Mesenchymal stem cell (in vitro differentiated cells and primary cell): ENCODE results near the gene POLR2F.

Experiments
- DNase-seq: peaks from one replicate; pipeline ENCODE4 v3.0.0-alpha.2; 2013
- H2AFZ ChIP-seq: one replicate; pipeline ENCODE4 v1.6.1; 2013; ENCODE audit warnings: low read depth, mild to moderate bottlenecking, control low read depth, inconsistent platforms, low read length, moderate library complexity
- H2AK5ac ChIP-seq: 2 replicates; pipeline ENCODE4 v1.6.1; 2013; ENCODE audit warnings: low read length, moderate library complexity, mild to moderate bottlenecking, inconsistent platforms; ENCODE audit not compliant: severe bottlenecking
- H2BK120ac ChIP-seq: one replicate; pipeline ENCODE4 v1.6.1; 2013; ENCODE audit warnings: low read depth, mild to moderate bottlenecking, inconsistent platforms, low read length, moderate library complexity
- H2BK12ac ChIP-seq, 2 experiments: one replicate each; pipeline ENCODE4 v1.6.1; 2013; ENCODE audit warnings: inconsistent platforms in 2 of 2, low read length in 2 of 2, mild to moderate bottlenecking in 2 of 2, moderate library complexity in 2 of 2, control low read depth in 1 of 2
- H2BK15ac ChIP-seq: one replicate; pipeline ENCODE4 v1.6.1; 2013; ENCODE audit warnings: mild to moderate bottlenecking, low read depth, inconsistent platforms; ENCODE audit not compliant: poor library complexity, severe bottlenecking
- H2BK5ac ChIP-seq: 2 replicates; pipeline ENCODE4 v1.6.1; 2013; ENCODE audit warnings: low read depth, mild to moderate bottlenecking, low read length, control low read depth, inconsistent platforms; ENCODE audit not compliant: poor library complexity, severe bottlenecking
- H3K14ac ChIP-seq, 2 experiments: one replicate each; pipeline ENCODE4 v1.6.1; 2013; ENCODE audit warnings: inconsistent platforms in 2 of 2, low read length in 2 of 2, control low read depth in 1 of 2, mild to moderate bottlenecking in 1 of 2, moderate library complexity in 1 of 2
- H3K18ac ChIP-seq, 2 experiments: one replicate each; pipeline ENCODE4 v1.6.1; 2013; ENCODE audit warnings: inconsistent platforms in 2 of 2, low read length in 2 of 2, control low read depth in 1 of 2, low read depth in 1 of 2, mild to moderate bottlenecking in 1 of 2
- H3K23ac ChIP-seq, 2 experiments: one replicate each; pipeline ENCODE4 v1.6.1; 2013; ENCODE audit warnings: inconsistent platforms in 2 of 2, low read length in 2 of 2, mild to moderate bottlenecking in 2 of 2, moderate library complexity in 2 of 2, control low read depth in 1 of 2
- H3K27ac ChIP-seq: 2 replicates; pipeline ENCODE4 v1.5.1; 2013; ENCODE audit warnings: mild to moderate bottlenecking, moderate library complexity, low read length, control low read depth, inconsistent platforms; ENCODE audit not compliant: poor library complexity, severe bottlenecking
- H3K27me3 ChIP-seq, 2 experiments: 2 replicates each; pipeline versions ENCODE4 v1.6.1 to v1.7.0; 2013; ENCODE audit warnings: low read length in 2 of 2, mild to moderate bottlenecking in 2 of 2, moderate library complexity in 2 of 2, control low read depth in 1 of 2, inconsistent platforms in 1 of 2; ENCODE audit not compliant: control insufficient read depth in 1 of 2, insufficient read depth in 1 of 2
- H3K36me3 ChIP-seq, 2 experiments: 2 replicates each; pipeline versions ENCODE4 v1.6.1 to v1.7.0; 2013; ENCODE audit warnings: low read length in 2 of 2, control low read depth in 1 of 2, inconsistent platforms in 1 of 2, low read depth in 1 of 2, mild to moderate bottlenecking in 1 of 2; ENCODE audit not compliant: insufficient read depth in 2 of 2, control insufficient read depth in 1 of 2
- H3K4ac ChIP-seq, 2 experiments: one replicate each; pipeline ENCODE4 v1.6.1; 2013; ENCODE audit warnings: inconsistent platforms in 2 of 2, low read length in 2 of 2, mild to moderate bottlenecking in 2 of 2, moderate library complexity in 2 of 2, control low read depth in 1 of 2, low read depth in 1 of 2
- H3K4me1 ChIP-seq: 2 replicates; pipeline ENCODE4 v1.6.1; 2013; ENCODE audit warnings: low read depth, low read length, control low read depth; ENCODE audit not compliant: control insufficient read depth, insufficient read depth
- H3K4me2 ChIP-seq: 2 replicates; pipeline ENCODE4 v1.6.1; 2013; ENCODE audit warnings: low read length, mild to moderate bottlenecking, inconsistent platforms; ENCODE audit not compliant: poor library complexity, severe bottlenecking
- H3K4me3 ChIP-seq, 2 experiments: 2 replicates each; pipeline versions ENCODE4 v1.5.1 to v1.7.0; 2013; ENCODE audit warnings: low read length in 2 of 2, mild to moderate bottlenecking in 2 of 2, control low read depth in 1 of 2, low read depth in 1 of 2; ENCODE audit not compliant: insufficient read depth in 1 of 2
- H3K79me1 ChIP-seq: replicated peaks from 2 replicates; pipeline ENCODE4 v1.6.1; 2013; ENCODE audit warnings: mild to moderate bottlenecking, control low read depth, low read length, inconsistent platforms; ENCODE audit not compliant: poor library complexity, severe bottlenecking
- H3K9ac ChIP-seq: 2 replicates; pipeline ENCODE4 v1.7.0; 2013; ENCODE audit warnings: mild to moderate bottlenecking, low read length, moderate library complexity
- H3K9me3 ChIP-seq: 2 replicates; pipeline ENCODE4 v1.7.0; 2013; ENCODE audit warnings: mild to moderate bottlenecking, low read length; ENCODE audit not compliant: control insufficient read depth
- H4K8ac ChIP-seq: one replicate; pipeline ENCODE4 v1.6.1; 2013; ENCODE audit warnings: inconsistent platforms, mild to moderate bottlenecking, low read length, moderate library complexity
- H4K91ac ChIP-seq: one replicate; pipeline ENCODE4 v1.6.1; 2013; ENCODE audit warnings: mild to moderate bottlenecking, low read length, inconsistent platforms
- WGBS: methylation state at CpG from one replicate; pipeline ENCODE4 v1.1.7; 2013; ENCODE audit warnings: mixed read lengths; 5-methylcytosine and 5-hydroxymethylcytosine counted together

Gene POLR2F

DNA sequence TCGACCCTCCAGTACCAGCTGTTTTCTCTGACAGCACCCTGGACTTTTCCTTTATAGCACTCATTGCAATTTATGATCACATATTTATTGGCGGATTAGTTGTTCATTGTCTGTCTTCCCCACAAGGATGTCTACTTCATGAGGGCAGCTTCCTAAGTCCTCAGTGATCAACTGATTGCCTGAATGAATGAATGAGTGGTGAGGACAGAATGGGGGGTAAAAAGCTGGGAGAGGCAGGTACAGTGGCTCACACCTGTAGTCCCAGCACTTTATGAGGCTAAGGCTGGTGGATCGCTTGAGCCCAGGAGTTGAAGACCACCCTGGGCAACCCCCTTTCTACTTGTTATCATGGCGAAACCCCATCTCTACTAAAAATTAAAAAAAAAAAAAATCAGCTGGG lies 42.0 kb downstream of the POLR2F start:
- Histone ChIP-seq H3K36me3 (no peaks in the 10 kb centered on the region), H3K4me3 (no peak overlapping the region), H3K9me3 (no peaks in the 10 kb centered on the region), H2BK15ac (no peak overlapping the region), H3K27ac (no peak overlapping the region), H3K27me3 (peaks cover 18 to 35% of the 10 kb centered on the region in 2 experiments), H2AK5ac (no peak overlapping the region), H3K9ac (no peak overlapping the region), H3K23ac (no peak overlapping the region), H2AFZ (no peak overlapping the region), H4K8ac (no peak overlapping the region), H3K4ac (no peak overlapping the region), H4K91ac (no peak overlapping the region), H3K4me1 (peaks cover 11% of the 10 kb centered on the region), H2BK120ac (no peak overlapping the region), H3K18ac (no peak overlapping the region), H2BK12ac (no peak overlapping the region), H3K14ac (no peak overlapping the region), H3K4me2 (no peak overlapping the region), H2BK5ac (no peak overlapping the region), H3K79me1 (no peaks in the 10 kb centered on the region)
- 71% methylated on average over 2 of the region's 4 CpGs for WGBS
- DNase-seq = no peak

DNA sequence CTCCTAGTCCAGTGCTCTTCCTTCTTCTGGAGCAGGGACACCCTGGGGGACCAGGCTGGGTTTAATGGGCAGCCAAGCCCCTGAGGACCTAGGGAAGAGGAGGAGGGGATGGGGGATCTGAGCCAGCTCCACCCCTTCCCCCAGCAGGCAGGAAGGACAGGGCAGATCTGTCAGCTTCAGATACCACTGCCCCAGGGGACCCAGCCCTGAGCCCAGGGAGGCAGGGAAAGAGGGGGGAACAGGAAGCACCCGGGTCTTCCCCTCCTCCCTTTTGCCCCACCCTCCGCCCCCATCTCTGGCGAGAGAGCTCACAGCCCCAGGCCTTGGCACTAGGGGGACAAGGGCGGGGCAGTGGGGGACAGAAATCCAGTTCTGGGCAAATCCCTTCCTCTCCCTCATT lies 42.6 kb downstream of the POLR2F start:
- no peak overlapping the region for H2AK5ac ChIP-seq
- H3K4me3 ChIP-seq = no peak overlapping the region
- H3K14ac ChIP-seq = no peak overlapping the region
- no peak overlapping the region for H2BK12ac ChIP-seq
- H3K36me3 ChIP-seq = no peaks in the 10 kb centered on the region
- H3K9me3 ChIP-seq = no peaks in the 10 kb centered on the region
- peaks cover 20 to 35% of the 10 kb centered on the region in 2 experiments for H3K27me3 ChIP-seq
- no peak overlapping the region for H3K4ac ChIP-seq
- no peak for DNase-seq
- H2BK15ac ChIP-seq = no peak overlapping the region
- no peak overlapping the region for H4K91ac ChIP-seq
- H3K4me1 ChIP-seq = peaks cover 11% of the 10 kb centered on the region
- no peak overlapping the region for H3K23ac ChIP-seq
- H3K9ac ChIP-seq = no peak overlapping the region
- H3K18ac ChIP-seq = no peak overlapping the region
- no peak overlapping the region for H2BK5ac ChIP-seq
- no peak overlapping the region for H3K4me2 ChIP-seq
- H4K8ac ChIP-seq = peak overlapping the region; percentile 4
- no peak overlapping the region for H3K27ac ChIP-seq
- no peak overlapping the region for H2BK120ac ChIP-seq
- 100% methylated on average over 3 of the region's 4 CpGs for WGBS
- H3K79me1 ChIP-seq = no peaks in the 10 kb centered on the region
- H2AFZ ChIP-seq = no peak overlapping the region

DNA sequence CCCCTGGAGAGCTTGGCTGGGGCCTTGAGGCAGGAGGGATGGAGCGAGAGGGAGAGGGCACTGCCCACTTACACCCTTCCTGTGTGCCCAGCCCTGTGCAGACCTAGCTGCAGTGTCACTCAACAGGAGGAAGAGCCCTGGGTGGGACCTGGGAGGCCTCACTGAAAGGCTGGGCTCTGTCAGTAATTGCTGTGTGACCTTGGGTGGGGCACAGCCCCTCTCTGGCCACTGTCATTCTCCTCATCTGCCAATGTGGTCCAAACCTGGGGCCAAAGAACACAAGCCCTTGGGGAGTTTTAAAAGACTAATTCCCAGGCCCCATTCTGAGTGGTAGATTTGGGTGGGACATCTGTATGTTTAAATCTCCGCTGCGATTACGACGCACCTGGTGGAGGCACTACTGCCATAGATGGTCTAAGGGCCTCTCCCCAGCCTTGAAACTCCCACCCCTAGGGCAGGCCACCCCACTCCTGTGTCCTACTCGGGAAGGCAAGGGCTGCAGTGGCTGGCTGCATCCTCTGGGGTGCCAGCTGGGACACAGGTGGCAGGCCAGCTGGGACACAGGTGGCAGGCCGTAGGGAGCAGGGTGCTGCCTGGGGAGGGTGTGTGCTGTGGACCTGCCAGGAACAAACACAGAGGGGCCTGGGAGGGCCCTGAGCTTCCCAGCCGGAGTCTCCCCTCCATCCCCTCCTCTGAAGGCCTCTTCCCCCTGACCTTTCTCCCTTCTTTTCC lies 43.2 kb downstream of the POLR2F start:
- H3K18ac ChIP-seq = no peak overlapping the region

DNA sequence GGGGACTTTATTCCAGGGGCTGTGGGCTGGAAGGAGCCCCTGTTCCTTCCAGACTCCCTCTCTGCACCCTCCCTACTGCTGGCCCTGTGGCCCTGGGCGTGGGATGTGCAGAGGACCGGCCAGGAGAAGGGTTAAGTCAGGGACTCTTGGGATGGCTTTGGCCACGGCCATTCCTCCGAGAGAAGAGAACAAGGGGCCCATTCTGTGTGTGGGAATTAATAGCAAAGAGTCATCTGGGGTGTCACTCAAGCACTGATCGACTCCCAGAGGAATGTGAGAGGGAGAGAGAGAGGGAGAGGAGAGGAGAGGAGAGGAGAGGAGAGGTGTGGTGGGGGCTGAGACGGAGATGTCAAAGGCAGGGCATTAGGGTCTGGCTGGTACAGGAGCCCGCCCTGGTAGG lies 45.0 kb downstream of the POLR2F start:
- no peak overlapping the region for H4K91ac ChIP-seq
- WGBS = 74% methylated on average over 5 of the region's 7 CpGs
- no peaks in the 10 kb centered on the region for H3K79me1 ChIP-seq
- H3K27me3 ChIP-seq = peaks cover 20 to 25% of the 10 kb centered on the region in 2 experiments
- no peaks in the 10 kb centered on the region for H3K9me3 ChIP-seq
- H3K27ac ChIP-seq = no peak overlapping the region
- H3K14ac ChIP-seq = no peak overlapping the region
- no peak overlapping the region for H3K18ac ChIP-seq
- no peaks in the 10 kb centered on the region for H3K36me3 ChIP-seq
- no peak overlapping the region for H2BK5ac ChIP-seq
- H3K9ac ChIP-seq = no peak overlapping the region
- no peak overlapping the region for H3K23ac ChIP-seq
- no peak overlapping the region for H2BK120ac ChIP-seq
- no peak overlapping the region for H3K4ac ChIP-seq
- no peak overlapping the region for H2AFZ ChIP-seq
- no peak overlapping the region for H3K4me2 ChIP-seq
- no peak overlapping the region for H3K4me3 ChIP-seq
- H2AK5ac ChIP-seq = no peak overlapping the region
- no peak overlapping the region for H2BK12ac ChIP-seq
- H3K4me1 ChIP-seq = peaks cover 11% of the 10 kb centered on the region
- no peak overlapping the region for H4K8ac ChIP-seq
- H2BK15ac ChIP-seq = no peak overlapping the region
- DNase-seq = no peak

More for the DNA sequence above, 43.2 kb downstream of the POLR2F start:
- Histone ChIP-seq H3K79me1 (no peaks in the 10 kb centered on the region), H3K4me3 (no peak overlapping the region), H2BK120ac (no peak overlapping the region), H4K8ac (no peak overlapping the region), H3K4me2 (no peak overlapping the region), H3K23ac (peak overlapping the region in 1 of 2 experiments; percentile 14), H3K36me3 (no peaks in the 10 kb centered on the region), H2AFZ (no peak overlapping the region), H3K27ac (no peak overlapping the region), H3K27me3 (peaks cover 20 to 32% of the 10 kb centered on the region in 2 experiments), H4K91ac (no peak overlapping the region), H3K4ac (no peak overlapping the region), H2AK5ac (no peak overlapping the region), H3K14ac (no peak overlapping the region), H3K4me1 (peaks cover 11% of the 10 kb centered on the region), H2BK15ac (no peak overlapping the region), H3K9ac (no peak overlapping the region), H2BK12ac (no peak overlapping the region), H3K9me3 (no peaks in the 10 kb centered on the region), H2BK5ac (no peak overlapping the region)
- 88% methylated on average over 7 of the region's 8 CpGs for WGBS
- DNase-seq = no peak
